WERI-Rb-1 (cell line): Measurements from ENCODE around the gene CYBA.

Experiments
- DNase-seq: peaks from one replicate; pipeline ENCODE4 v3.0.0-alpha.2; 2020
- H3K27ac ChIP-seq: fragments of 250-450 bp; sonication (Bioruptor Pico); 2 replicates; pipeline ENCODE4 v1.5.1; 2020; ENCODE audit warnings: mild to moderate bottlenecking, moderate library complexity
- H3K27me3 ChIP-seq: fragments of 250-450 bp; sonication (Bioruptor Pico); 2 replicates; pipeline ENCODE4 v1.5.1; 2021; ENCODE audit warnings: mild to moderate bottlenecking, low read depth, moderate library complexity; ENCODE audit not compliant: insufficient read depth, severe bottlenecking
- H3K36me3 ChIP-seq: fragments of 250-450 bp; sonication (Bioruptor Pico); 2 replicates; pipeline ENCODE4 v1.5.1; 2020; ENCODE audit warnings: mild to moderate bottlenecking, moderate library complexity
- H3K4me3 ChIP-seq: 2 replicates; pipeline ENCODE4 v1.5.1; 2011; ENCODE audit warnings: low read depth, mild to moderate bottlenecking, control low read depth, low read length
- H3K9me3 ChIP-seq: fragments of 250-450 bp; sonication (Bioruptor Pico); 2 replicates; pipeline ENCODE4 v1.5.1; 2021; ENCODE audit warnings: mild to moderate bottlenecking, moderate library complexity; ENCODE audit not compliant: severe bottlenecking
- TF ChIP-seq, protein P1 (sequence below): IDR thresholded peaks from 2 replicates; pipeline ENCODE4 v1.5.1; 2011; ENCODE audit warnings: low read depth, mild to moderate bottlenecking, control low read depth, inconsistent platforms, low read length

CYBA gene

DNA sequence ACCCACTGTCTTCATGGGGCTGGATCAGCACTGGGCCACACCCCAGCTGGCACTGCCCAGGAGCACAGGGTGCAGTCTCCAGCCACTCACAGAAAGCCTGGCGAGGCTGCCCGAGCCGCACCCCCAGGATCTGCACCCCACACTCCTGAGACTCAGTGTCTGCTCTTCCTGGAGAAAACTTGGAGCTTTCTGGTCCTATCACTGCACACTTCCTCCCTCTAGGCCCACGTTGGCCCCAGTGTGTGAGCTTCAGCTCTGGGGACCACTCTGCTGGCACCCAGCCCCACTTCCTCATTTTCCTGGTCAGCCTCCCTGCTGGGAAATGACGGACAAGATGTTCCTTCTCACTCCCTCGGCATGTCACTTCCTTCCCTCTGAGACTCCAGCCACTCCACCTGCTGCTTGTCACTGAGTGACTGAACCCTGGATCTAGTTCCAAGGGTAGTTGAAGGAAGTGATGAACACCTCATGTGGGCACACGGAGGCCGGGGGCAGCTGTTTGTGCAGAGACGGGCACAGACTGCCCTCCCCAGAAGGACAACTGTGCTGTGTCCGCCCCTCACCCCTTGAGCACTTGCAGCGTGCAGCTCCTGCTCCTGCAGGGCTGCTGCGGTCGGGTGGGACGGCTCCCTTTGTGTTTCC, 51.6 kb downstream of the CYBA start:
- no peak overlapping the region for H3K4me3 ChIP-seq
- no peak for DNase-seq
- TF ChIP-seq, protein P1, sequence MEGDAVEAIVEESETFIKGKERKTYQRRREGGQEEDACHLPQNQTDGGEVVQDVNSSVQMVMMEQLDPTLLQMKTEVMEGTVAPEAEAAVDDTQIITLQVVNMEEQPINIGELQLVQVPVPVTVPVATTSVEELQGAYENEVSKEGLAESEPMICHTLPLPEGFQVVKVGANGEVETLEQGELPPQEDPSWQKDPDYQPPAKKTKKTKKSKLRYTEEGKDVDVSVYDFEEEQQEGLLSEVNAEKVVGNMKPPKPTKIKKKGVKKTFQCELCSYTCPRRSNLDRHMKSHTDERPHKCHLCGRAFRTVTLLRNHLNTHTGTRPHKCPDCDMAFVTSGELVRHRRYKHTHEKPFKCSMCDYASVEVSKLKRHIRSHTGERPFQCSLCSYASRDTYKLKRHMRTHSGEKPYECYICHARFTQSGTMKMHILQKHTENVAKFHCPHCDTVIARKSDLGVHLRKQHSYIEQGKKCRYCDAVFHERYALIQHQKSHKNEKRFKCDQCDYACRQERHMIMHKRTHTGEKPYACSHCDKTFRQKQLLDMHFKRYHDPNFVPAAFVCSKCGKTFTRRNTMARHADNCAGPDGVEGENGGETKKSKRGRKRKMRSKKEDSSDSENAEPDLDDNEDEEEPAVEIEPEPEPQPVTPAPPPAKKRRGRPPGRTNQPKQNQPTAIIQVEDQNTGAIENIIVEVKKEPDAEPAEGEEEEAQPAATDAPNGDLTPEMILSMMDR = no peak
- no peaks in the 10 kb centered on the region for H3K27me3 ChIP-seq
- H3K27ac ChIP-seq = no peak overlapping the region
- H3K9me3 ChIP-seq = no peaks in the 10 kb centered on the region
- no peaks in the 10 kb centered on the region; the same call in 1 of the 2 replicates for H3K36me3 ChIP-seq

GRCh38 chr16:88597856-88598491, 52.9 kb downstream of the CYBA start:
- no peaks in the 10 kb centered on the region for H3K27me3 ChIP-seq
- TF ChIP-seq, protein P1 = no peak
- DNase-seq = no peak
- H3K27ac ChIP-seq = no peak overlapping the region
- no peaks in the 10 kb centered on the region for H3K9me3 ChIP-seq
- no peaks in the 10 kb centered on the region; the same call in 1 of the 2 replicates for H3K36me3 ChIP-seq
- H3K4me3 ChIP-seq = no peak overlapping the region

DNA sequence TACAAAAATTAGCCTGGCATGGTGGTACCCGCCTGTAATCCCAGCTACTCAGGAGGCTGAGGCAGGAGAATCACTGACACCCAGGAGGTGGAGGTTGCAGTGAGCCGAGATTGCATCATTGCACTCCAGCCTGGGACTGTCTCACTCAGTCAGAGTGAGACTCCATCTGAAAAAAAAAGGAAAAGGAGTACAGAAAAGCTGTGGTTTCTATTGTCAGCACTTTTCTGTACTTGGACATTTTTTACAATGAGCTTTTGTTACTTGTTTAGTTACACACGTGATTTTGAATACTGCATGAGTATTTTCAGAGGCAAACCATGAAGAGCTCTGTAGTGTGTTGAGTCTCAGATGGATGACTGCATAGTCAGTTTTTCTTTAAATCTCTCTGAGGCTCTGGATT, 54.4 kb downstream of the CYBA start:
- H3K36me3 ChIP-seq = no peaks in the 10 kb centered on the region
- no peaks in the 10 kb centered on the region for H3K27me3 ChIP-seq
- H3K9me3 ChIP-seq = no peaks in the 10 kb centered on the region
- H3K4me3 ChIP-seq = no peak overlapping the region
- DNase-seq = no peak
- TF ChIP-seq, protein P1 = no peak
- no peak overlapping the region for H3K27ac ChIP-seq

DNA sequence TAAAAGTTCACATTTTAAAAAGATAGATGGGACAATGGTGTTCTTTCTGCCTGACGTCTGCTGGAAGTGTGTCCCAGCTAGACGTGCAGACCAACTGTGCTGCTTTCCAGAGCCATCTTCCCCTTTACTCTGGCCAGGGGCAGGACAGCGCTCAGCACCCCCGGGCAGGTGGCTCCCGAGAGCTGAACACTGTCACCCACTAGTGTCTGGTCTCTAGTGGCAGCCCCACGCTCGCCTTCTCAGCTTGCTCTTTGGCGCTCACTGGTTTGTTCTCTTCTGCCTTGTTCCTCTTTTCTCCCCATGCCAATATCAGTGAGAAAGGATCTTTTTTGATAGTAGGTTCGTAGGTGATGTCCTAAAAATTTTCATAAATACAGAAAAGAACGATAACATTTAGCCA, 54.9 kb downstream of the CYBA start:
- Histone ChIP-seq H3K36me3 (no peaks in the 10 kb centered on the region), H3K9me3 (no peaks in the 10 kb centered on the region), H3K4me3 (no peak overlapping the region), H3K27ac (no peak overlapping the region), H3K27me3 (no peaks in the 10 kb centered on the region)
- no peak for DNase-seq
- TF ChIP-seq, protein P1 = no peak

GRCh38 chr16:88595101-88595500, 55.8 kb downstream of the CYBA start:
- Histone ChIP-seq H3K9me3 (no peaks in the 10 kb centered on the region), H3K27me3 (no peaks in the 10 kb centered on the region), H3K27ac (no peak overlapping the region), H3K4me3 (no peak overlapping the region), H3K36me3 (no peaks in the 10 kb centered on the region)
- DNase-seq = no peak
- TF ChIP-seq, protein P1 = no peak

GRCh38 chr16:88593910-88594309, 56.9 kb downstream of the CYBA start:
- H3K36me3 ChIP-seq = no peaks in the 10 kb centered on the region
- TF ChIP-seq, protein P1 = no peak
- H3K27ac ChIP-seq = no peak overlapping the region

More at GRCh38 chr16:88593910-88594309, 56.9 kb downstream of the CYBA start:
- Histone ChIP-seq H3K9me3 (no peaks in the 10 kb centered on the region), H3K27me3 (no peaks in the 10 kb centered on the region), H3K4me3 (no peak overlapping the region)
- no peak for DNase-seq
